HG03575 (cell line): Measurements from ENCODE around the gene ADSS1.
"Not testable (repeated sequence)": the region's sequence is repeated elsewhere in the genome, so short reads cannot be mapped to it uniquely, and the experiment has no call there.

Source experiments
- ATAC-seq: cut with Tn5 transposase; IDR thresholded peaks from one replicate; pipeline ENCODE4 v1.9.1; 2021; ENCODE audit not compliant: unreplicated experiment, insufficient number of reproducible peaks, low FRiP score; ENCODE audit errors: extremely low read depth

Gene ADSS1

GRCh38 chr14:104726600-104727451 is 2.8 kb downstream of the ADSS1 start:
- ATAC-seq = no peak

- no peak for ATAC-seq
Observed at GRCh38 chr14:104728631-104729030, 4.6 kb downstream of the ADSS1 start.

GRCh38 chr14:104729176-104729834 is 5.3 kb downstream of the ADSS1 start:
- ATAC-seq = not testable (repeated sequence)

GRCh38 chr14:104729835-104730181 is 5.8 kb downstream of the ADSS1 start:
- no peak for ATAC-seq

- ATAC-seq = no peak
Observed at GRCh38 chr14:104730487-104730886, 6.5 kb downstream of the ADSS1 start.

- no peak for ATAC-seq
Observed at GRCh38 chr14:104731320-104732294, 7.6 kb downstream of the ADSS1 start.

- ATAC-seq = no peak
Observed at GRCh38 chr14:104732355-104732804, 8.4 kb downstream of the ADSS1 start.

GRCh38 chr14:104732931-104733681 is 9.1 kb downstream of the ADSS1 start:
- ATAC-seq = no peak

- ATAC-seq = no peak
Observed at GRCh38 chr14:104734051-104734587, 10.1 kb downstream of the ADSS1 start.

GRCh38 chr14:104734601-104734990 is 10.6 kb downstream of the ADSS1 start:
- ATAC-seq = no peak

- ATAC-seq = no peak
Observed at GRCh38 chr14:104734991-104735779, 11.2 kb downstream of the ADSS1 start.

GRCh38 chr14:104735830-104736642 is 12.0 kb downstream of the ADSS1 start:
- no peak for ATAC-seq

GRCh38 chr14:104738375-104739019 is 14.5 kb downstream of the ADSS1 start:
- ATAC-seq = no peak

- no peak for ATAC-seq
Observed at GRCh38 chr14:104739026-104739425, 15.0 kb downstream of the ADSS1 start.

- ATAC-seq = no peak
Observed at GRCh38 chr14:104739546-104740516, 15.8 kb downstream of the ADSS1 start.
